Stimulated activated CD4-positive, alpha-beta T cell treated with anti-CD3 and anti-CD28 coated beads, TNF-alpha, amount 100 ng/mL, for 24 hours (primary cell): ENCODE results near the gene SERTAD2.

ENCODE experiments used
- DNase-seq, 3 experiments: peaks; one replicate each; pipeline ENCODE4 v3.0.0-alpha.2; 2020; ENCODE audit warnings: low read depth in 3 of 3

SERTAD2 gene

GRCh38 chr2:64608867-64609226, 44.9 kb downstream of the SERTAD2 start:
- no peak for DNase-seq

GRCh38 chr2:64607381-64608304, 46.1 kb downstream of the SERTAD2 start:
- no peak for DNase-seq

- peak; percentile 55 to 87 (median 69) for DNase-seq
Observed at GRCh38 chr2:64606479-64607363, 47.0 kb downstream of the SERTAD2 start.

- DNase-seq, result no peak
Observed at GRCh38 chr2:64605991-64606478, 47.7 kb downstream of the SERTAD2 start.

GRCh38 chr2:64605026-64605471, 48.7 kb downstream of the SERTAD2 start:
- no peak for DNase-seq

- no peak for DNase-seq
Observed at GRCh38 chr2:64604155-64604554, 49.6 kb downstream of the SERTAD2 start.

GRCh38 chr2:64602436-64602835, 51.3 kb downstream of the SERTAD2 start:
- no peak for DNase-seq

- DNase-seq, result no peak
Observed at GRCh38 chr2:64601785-64602391, 51.8 kb downstream of the SERTAD2 start.

- DNase-seq, result no peak
Observed at GRCh38 chr2:64601034-64601754, 52.5 kb downstream of the SERTAD2 start.

GRCh38 chr2:64599469-64599868, 54.2 kb downstream of the SERTAD2 start:
- no peak for DNase-seq

- no peak for DNase-seq
Observed at GRCh38 chr2:64598226-64598625, 55.5 kb downstream of the SERTAD2 start.

- no peak for DNase-seq
Observed at GRCh38 chr2:64595397-64596176, 58.1 kb downstream of the SERTAD2 start.

- no peak for DNase-seq
Observed at GRCh38 chr2:64594226-64594989, 59.3 kb downstream of the SERTAD2 start.

- no peak for DNase-seq
Observed at GRCh38 chr2:64593035-64593655, 60.6 kb downstream of the SERTAD2 start.

GRCh38 chr2:64591188-64591587, 62.5 kb downstream of the SERTAD2 start:
- DNase-seq, result no peak

- DNase-seq, result no peak
Observed at GRCh38 chr2:64587561-64587960, 66.2 kb downstream of the SERTAD2 start.

- no peak for DNase-seq
Observed at GRCh38 chr2:64586883-64587481, 66.7 kb downstream of the SERTAD2 start.

GRCh38 chr2:64586054-64586453, 67.7 kb downstream of the SERTAD2 start:
- no peak for DNase-seq
